Sigmoid colon (tissue), 7 donors: Measurements from ENCODE around the gene SLC25A13. TPM values are rescaled to one million over a fixed set of nuclear protein-coding genes. Genes with fewer than 3 reads are reported as not detected.
A peak's percentile ranks its signal among the peaks of the same experiment; 100 is the strongest.
"Not testable (repeated sequence)": the region's sequence is repeated elsewhere in the genome, so short reads cannot be mapped to it uniquely, and the experiment has no call there.

Source experiments
- DNase-seq: peaks from one replicate; pipeline ENCODE4 v3.0.0-alpha.2; 2019
- H3K27ac ChIP-seq, 4 donors: fragments of 200-600 bp; sonication (generic); one replicate each; pipeline ENCODE4 v1.5.1; 2016 to 2019; ENCODE audit warnings: mild to moderate bottlenecking in 1 of 4
- H3K27me3 ChIP-seq, 3 donors: fragments of 200-600 bp; sonication (generic); one replicate each; pipeline ENCODE4 v1.5.1; 2019; ENCODE audit warnings: mild to moderate bottlenecking in 1 of 3
- H3K36me3 ChIP-seq, 4 donors: fragments of 200-600 bp; sonication (generic); one replicate each; pipeline ENCODE4 v1.5.1; 2016 to 2019
- H3K4me1 ChIP-seq, 4 donors: fragments of 200-600 bp; sonication (generic); one replicate each; pipeline ENCODE4 v1.5.1; 2017 to 2019
- H3K4me3 ChIP-seq, 4 donors: fragments of 200-600 bp; sonication (generic); one replicate each; pipeline ENCODE4 v1.5.1; 2017 to 2019; ENCODE audit warnings: mild to moderate bottlenecking in 2 of 4, moderate library complexity in 1 of 4
- H3K9me3 ChIP-seq, 4 donors: fragments of 200-600 bp in 3 of 4; sonication (generic) in 3 of 4; one replicate each; pipeline versions ENCODE4 v1.5.1 to v1.6.1; 2013 to 2019
- CTCF ChIP-seq, 4 experiments: fragments of 450-650 bp in 3 of 4; fragments of 200-600 bp in 1 of 4; IDR thresholded peaks; one replicate each; pipeline ENCODE4 v1.5.1; 2016 to 2019; ENCODE audit warnings: antibody characterized with exemption in 4 of 4, mild to moderate bottlenecking in 3 of 4, moderate library complexity in 2 of 4
- EP300 ChIP-seq, 4 donors: sonication (generic); formaldehyde crosslinking; IDR thresholded peaks; one replicate each; pipeline ENCODE4 v1.6.1; 2017; ENCODE audit warnings: antibody characterized with exemption in 4 of 4
- POLR2A ChIP-seq, 2 donors: fragments of 450-650 bp; IDR thresholded peaks; one replicate each; pipeline ENCODE4 v1.6.1; 2016; ENCODE audit warnings: antibody characterized with exemption in 2 of 2, mild to moderate bottlenecking in 2 of 2, moderate library complexity in 2 of 2
- POLR2AphosphoS5 ChIP-seq, 4 donors: sonication (generic); formaldehyde crosslinking; IDR thresholded peaks; one replicate each; pipeline ENCODE4 v1.6.1; 2017; ENCODE audit warnings: antibody characterized with exemption in 4 of 4
- WGBS, 2 donors: extraction: QIAGEN DNeasy Blood & Tissue Kit; methylation state at CpG; one replicate each; pipeline ENCODE4 v1.1.7; 2013; 5-methylcytosine and 5-hydroxymethylcytosine counted together
- intact Hi-C: fragments of 100-400 bp; cut with DNase I; formaldehyde crosslinking; loops from one replicate; pipeline ENCODE4 v1.15.1; 2023
- polyA plus RNA-seq, 3 donors: library from polyadenylated mRNA; stranded (reverse); fragments of 200-250 nt; gene quantifications; one replicate each; pipeline ENCODE4 v1.2.3, GENCODE V29; 2013
- total RNA-seq, 4 donors: library from RNA; depleted of rRNA; stranded (reverse); fragments of >200 nt; gene quantifications; one replicate each; pipeline ENCODE4 v1.1.0, GENCODE V29; 2016
- donor health status: healthy with polysubstance abuse.
- donor health status: Bipolar disorder and iron deficiency.
- donor health status: healthy.

SLC25A13 gene
- total and polyA plus RNA-seq, 7 donors, result 10.7 to 33.0 (median 20.8) TPM

GRCh38 chr7:96327429-96327828 is 5.5 kb upstream of the SLC25A13 start:
- Histone ChIP-seq H3K36me3 (no peaks in the 10 kb centered on the region), H3K4me1 (peaks cover 0 to 2% (median under 1%) of the 10 kb centered on the region in 4 donors), H3K4me3 (no peak overlapping the region), H3K27ac (no peak overlapping the region), H3K9me3 (peaks cover 0 to 2% (median 0%) of the 10 kb centered on the region in 4 donors), H3K27me3 (no peaks in the 10 kb centered on the region)
- intact Hi-C loops, result no loop called here
- no peak for DNase-seq
- TF ChIP-seq POLR2A (IDR thresholded peaks at IDR 0.05) (no peak), EP300 (IDR thresholded peaks at IDR 0.05) (no peak), CTCF (IDR thresholded peaks at IDR 0.05) (no peak), POLR2AphosphoS5 (IDR thresholded peaks at IDR 0.05) (no peak)
- 20 to 68% methylated on average over 3 of the region's 3 CpGs for WGBS, 2 donors

GRCh38 chr7:96326752-96327151 is 4.9 kb upstream of the SLC25A13 start:
- intact Hi-C loops, H3K4me3 ChIP-seq, H3K36me3 ChIP-seq, DNase-seq, H3K27ac ChIP-seq, H3K4me1 ChIP-seq, H3K27me3 ChIP-seq, H3K9me3 ChIP-seq: not testable (repeated sequence)
- 25 to 36% methylated on average over 2 of the region's 2 CpGs for whole genome bisulfite sequencing, 2 donors

GRCh38 chr7:96322847-96323461 is 1.1 kb upstream of the SLC25A13 start:
- H3K4me1 ChIP-seq, result peaks cover 0 to 24% (median 15%) of the 10 kb centered on the region in 4 donors
- intact Hi-C loops, result no loop called here
- H3K27me3 ChIP-seq, result no peaks in the 10 kb centered on the region
- no peak overlapping the region for H3K4me3 ChIP-seq
- no peak for DNase-seq
- H3K36me3 ChIP-seq, result no peaks in the 10 kb centered on the region
- H3K9me3 ChIP-seq, result peaks cover 0 to 2% (median 0%) of the 10 kb centered on the region in 4 donors
- TF ChIP-seq POLR2A (IDR thresholded peaks at IDR 0.05) (no peak), EP300 (IDR thresholded peaks at IDR 0.05) (no peak)
- 85 to 93% methylated on average over 7 of the region's 7 CpGs for WGBS, 2 donors
- H3K27ac ChIP-seq, result peak overlapping the region in 1 of 4 donors; percentile 97

GRCh38 chr7:96322373-96322695 is 436 bp upstream of the SLC25A13 start:
- DNase-seq, result no peak
- H3K27me3 ChIP-seq, result no peaks in the 10 kb centered on the region
- peak overlapping the region; percentile 62 to 87 (median 78) for H3K4me3 ChIP-seq
- H3K27ac ChIP-seq, result peak overlapping the region; percentile 85 to 97 (median 94)
- TF ChIP-seq POLR2A (IDR thresholded peaks at IDR 0.05) (no peak), CTCF (IDR thresholded peaks at IDR 0.05) (no peak), EP300 (IDR thresholded peaks at IDR 0.05) (no peak), POLR2AphosphoS5 (IDR thresholded peaks at IDR 0.05) (no peak)
- intact Hi-C loops, result no loop called here
- peaks cover 0 to 2% (median 0%) of the 10 kb centered on the region in 4 donors for H3K9me3 ChIP-seq
- no peaks in the 10 kb centered on the region for H3K36me3 ChIP-seq
- 8 to 29% methylated on average over 9 of the region's 9 CpGs for WGBS, 2 donors
- H3K4me1 ChIP-seq, result peaks cover 0 to 24% (median 15%) of the 10 kb centered on the region in 4 donors

- peak overlapping the region; percentile 85 to 97 (median 94) for H3K27ac ChIP-seq
- WGBS, 2 donors, result 0% methylated on average over 22 of the region's 22 CpGs
- DNase-seq, result peak; percentile 93
- peaks cover 0 to 24% (median 15%) of the 10 kb centered on the region in 4 donors for H3K4me1 ChIP-seq
- no peaks in the 10 kb centered on the region for H3K36me3 ChIP-seq
- peak in 3 of 4 donors; percentile 42 to 70 (median 57) for TF ChIP-seq POLR2AphosphoS5 (IDR thresholded peaks at IDR 0.05)
- TF ChIP-seq POLR2A (IDR thresholded peaks at IDR 0.05), result peak in 1 of 2 donors; percentile 41
- no peak for TF ChIP-seq CTCF (IDR thresholded peaks at IDR 0.05)
- TF ChIP-seq EP300 (IDR thresholded peaks at IDR 0.05), result no peak
- no peaks in the 10 kb centered on the region for H3K9me3 ChIP-seq
- H3K27me3 ChIP-seq, result no peaks in the 10 kb centered on the region
- intact Hi-C loops, result no loop called here
- H3K4me3 ChIP-seq, result peak overlapping the region; percentile 62 to 87 (median 78)
Measured at GRCh38 chr7:96321031-96321657, 754 bp downstream of the SLC25A13 start.
